HEK293 (cell line): ENCODE data around the gene FKBP5.

ENCODE experiments used
- CTCF ChIA-PET: fragments of 350-600 bp; formaldehyde crosslinking; extraction: SDS; loops from one replicate; lab custom pipeline; 2021; ENCODE audit warnings: antibody characterized with exemption; lab: Yijun Ruan, JAX
- POLR2A ChIA-PET: fragments of 300-600 bp; formaldehyde crosslinking; extraction: SDS; loops from one replicate; lab custom pipeline; 2020; ENCODE audit warnings: antibody characterized with exemption, inconsistent platforms; lab: Yijun Ruan, JAX
- H3K27ac ChIP-seq: fragments of 200-500 bp; sonication (Bioruptor generic); 2 replicates; pipeline ENCODE4 v1.5.1; 2014; ENCODE audit warnings: low read depth, low read length, control low read depth, inconsistent platforms; ENCODE audit errors: extremely low read depth
- H3K36me3 ChIP-seq, 2 experiments: fragments of 200-500 bp in 1 of 2; sonication (Bioruptor generic) in 1 of 2; 1 replicate in 1 of 2; 2 replicates in 1 of 2; pipeline ENCODE4 v1.5.1; 2014 to 2017; ENCODE audit warnings: inconsistent platforms in 2 of 2, low read length in 2 of 2; ENCODE audit not compliant: control insufficient read depth in 2 of 2, insufficient read depth in 1 of 2
- H3K4me1 ChIP-seq: fragments of 200-500 bp; sonication (Bioruptor generic); 2 replicates; pipeline ENCODE4 v1.5.1; 2014; ENCODE audit warnings: mild to moderate bottlenecking, low read length, inconsistent platforms; ENCODE audit not compliant: control insufficient read depth, insufficient read depth
- H3K4me3 ChIP-seq: 2 replicates; pipeline ENCODE4 v1.5.1; 2011; ENCODE audit warnings: low read depth, mild to moderate bottlenecking, control low read depth, low read length, moderate library complexity
- H3K9me3 ChIP-seq: fragments of 200-500 bp; sonication (Bioruptor generic); 2 replicates; pipeline ENCODE4 v1.5.1; 2014; ENCODE audit warnings: low read depth, low read length, inconsistent platforms; ENCODE audit not compliant: control insufficient read depth, insufficient read depth
- AEBP2 ChIP-seq: fragments of 450-650 bp; formaldehyde crosslinking; IDR thresholded peaks from 2 replicates; pipeline ENCODE4 v1.5.1; 2016; ENCODE audit warnings: missing biosample characterization, missing genetic modification characterization, borderline replicate concordance
- GFI1B ChIP-seq: fragments of 450-650 bp; formaldehyde crosslinking; IDR thresholded peaks from 2 replicates; pipeline ENCODE4 v1.5.1; 2016; ENCODE audit warnings: missing biosample characterization, missing genetic modification characterization
- GLI2 ChIP-seq: fragments of 450-650 bp; formaldehyde crosslinking; IDR thresholded peaks from 2 replicates; pipeline ENCODE4; 2017; ENCODE audit warnings: missing biosample characterization, missing genetic modification characterization, low read depth, borderline replicate concordance
- INSM2 ChIP-seq: fragments of 450-650 bp; formaldehyde crosslinking; IDR thresholded peaks from 2 replicates; pipeline ENCODE4 v1.5.1; 2016; ENCODE audit warnings: missing biosample characterization, missing genetic modification characterization
- KLF10 ChIP-seq: fragments of 450-650 bp; IDR thresholded peaks from 2 replicates; pipeline ENCODE4 v1.5.1; 2018; ENCODE audit warnings: missing biosample characterization, mild to moderate bottlenecking, missing genetic modification characterization
- PBX3 ChIP-seq: sonication (generic); formaldehyde crosslinking; IDR thresholded peaks from 2 replicates; pipeline ENCODE4 v1.8.1; 2022; ENCODE audit warnings: mild to moderate bottlenecking, moderate library complexity, missing genetic modification reagents
- REPIN1 ChIP-seq: fragments of 450-650 bp; formaldehyde crosslinking; IDR thresholded peaks from 2 replicates; pipeline ENCODE4 v1.5.1; 2017; ENCODE audit warnings: missing biosample characterization, missing genetic modification characterization, low read depth
- SP7 ChIP-seq: fragments of 450-650 bp; formaldehyde crosslinking; IDR thresholded peaks from 2 replicates; pipeline ENCODE4 v1.5.1; 2016; ENCODE audit warnings: missing biosample characterization, missing genetic modification characterization
- WT1 ChIP-seq: fragments of 450-650 bp; formaldehyde crosslinking; IDR thresholded peaks from 2 replicates; pipeline ENCODE4 v1.5.1; 2016; ENCODE audit warnings: missing biosample characterization, missing genetic modification characterization
- ZEB2 ChIP-seq: fragments of 450-650 bp; formaldehyde crosslinking; IDR thresholded peaks from 2 replicates; pipeline ENCODE4 v1.5.1; 2016; ENCODE audit warnings: missing biosample characterization, missing genetic modification characterization
- ZIC2 ChIP-seq: fragments of 450-650 bp; formaldehyde crosslinking; IDR thresholded peaks from 2 replicates; pipeline ENCODE4 v1.5.1; 2016; ENCODE audit warnings: missing biosample characterization, missing genetic modification characterization
- ZNF146 ChIP-seq: fragments of 450-650 bp; formaldehyde crosslinking; IDR thresholded peaks from 2 replicates; pipeline ENCODE4 v1.5.1; 2016; ENCODE audit warnings: missing biosample characterization, missing genetic modification characterization
- ZNF48 ChIP-seq: fragments of 450-650 bp; formaldehyde crosslinking; IDR thresholded peaks from 2 replicates; pipeline ENCODE4 v1.5.1; 2016; ENCODE audit warnings: missing biosample characterization, missing genetic modification characterization
- ZNF621 ChIP-seq: fragments of 450-650 bp; formaldehyde crosslinking; IDR thresholded peaks from 2 replicates; pipeline ENCODE4 v1.5.1; 2017; ENCODE audit warnings: missing biosample characterization, missing genetic modification characterization
- ZNF629 ChIP-seq: fragments of 450-650 bp; formaldehyde crosslinking; IDR thresholded peaks from 2 replicates; pipeline ENCODE4 v1.5.1; 2017; ENCODE audit warnings: missing biosample characterization, missing genetic modification characterization
- TF ChIP-seq, protein P1 (sequence below): fragments of 450-650 bp; formaldehyde crosslinking; IDR thresholded peaks from 2 replicates; pipeline ENCODE4 v1.5.1; 2016; ENCODE audit warnings: missing biosample characterization, missing genetic modification characterization
- TF ChIP-seq, protein P2 (sequence below): fragments of 450-650 bp; formaldehyde crosslinking; IDR thresholded peaks from 2 replicates; pipeline ENCODE4 v1.5.1; 2016; ENCODE audit warnings: missing biosample characterization, missing genetic modification characterization

Gene FKBP5

GRCh38 chr6:35601331-35602132 lies 87.2 kb downstream of the FKBP5 start (continued):
- no peak for TF ChIP-seq PBX3 (CRISPR knock-in tag)
- TF ChIP-seq AEBP2 (tag by site-specific recombination): no peak
- TF ChIP-seq ZNF48 (tag by site-specific recombination): no peak
- no peak for TF ChIP-seq ZNF621 (tag by site-specific recombination)
- TF ChIP-seq GFI1B: peak; percentile 60; the same call in 1 of the 2 replicates
- no peak; the same call in 1 of the 2 replicates for TF ChIP-seq ZNF146
- TF ChIP-seq KLF10 (tag by site-specific recombination): 0 out of 2 replicates have a peak, but pooled peaks have one; percentile 31
- TF ChIP-seq ZEB2: peak; percentile 59; the same call in 1 of the 2 replicates
- TF ChIP-seq, protein P1, sequence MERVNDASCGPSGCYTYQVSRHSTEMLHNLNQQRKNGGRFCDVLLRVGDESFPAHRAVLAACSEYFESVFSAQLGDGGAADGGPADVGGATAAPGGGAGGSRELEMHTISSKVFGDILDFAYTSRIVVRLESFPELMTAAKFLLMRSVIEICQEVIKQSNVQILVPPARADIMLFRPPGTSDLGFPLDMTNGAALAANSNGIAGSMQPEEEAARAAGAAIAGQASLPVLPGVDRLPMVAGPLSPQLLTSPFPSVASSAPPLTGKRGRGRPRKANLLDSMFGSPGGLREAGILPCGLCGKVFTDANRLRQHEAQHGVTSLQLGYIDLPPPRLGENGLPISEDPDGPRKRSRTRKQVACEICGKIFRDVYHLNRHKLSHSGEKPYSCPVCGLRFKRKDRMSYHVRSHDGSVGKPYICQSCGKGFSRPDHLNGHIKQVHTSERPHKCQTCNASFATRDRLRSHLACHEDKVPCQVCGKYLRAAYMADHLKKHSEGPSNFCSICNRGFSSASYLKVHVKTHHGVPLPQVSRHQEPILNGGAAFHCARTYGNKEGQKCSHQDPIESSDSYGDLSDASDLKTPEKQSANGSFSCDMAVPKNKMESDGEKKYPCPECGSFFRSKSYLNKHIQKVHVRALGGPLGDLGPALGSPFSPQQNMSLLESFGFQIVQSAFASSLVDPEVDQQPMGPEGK (tag by site-specific recombination): no peak
- TF ChIP-seq, protein P2, sequence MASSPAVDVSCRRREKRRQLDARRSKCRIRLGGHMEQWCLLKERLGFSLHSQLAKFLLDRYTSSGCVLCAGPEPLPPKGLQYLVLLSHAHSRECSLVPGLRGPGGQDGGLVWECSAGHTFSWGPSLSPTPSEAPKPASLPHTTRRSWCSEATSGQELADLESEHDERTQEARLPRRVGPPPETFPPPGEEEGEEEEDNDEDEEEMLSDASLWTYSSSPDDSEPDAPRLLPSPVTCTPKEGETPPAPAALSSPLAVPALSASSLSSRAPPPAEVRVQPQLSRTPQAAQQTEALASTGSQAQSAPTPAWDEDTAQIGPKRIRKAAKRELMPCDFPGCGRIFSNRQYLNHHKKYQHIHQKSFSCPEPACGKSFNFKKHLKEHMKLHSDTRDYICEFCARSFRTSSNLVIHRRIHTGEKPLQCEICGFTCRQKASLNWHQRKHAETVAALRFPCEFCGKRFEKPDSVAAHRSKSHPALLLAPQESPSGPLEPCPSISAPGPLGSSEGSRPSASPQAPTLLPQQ: no peak
- peak; percentile 70 for TF ChIP-seq WT1 (tag by site-specific recombination)
- TF ChIP-seq ZIC2 (tag by site-specific recombination): peak; percentile 66
- 0 out of 2 replicates have a peak, but pooled peaks have one; percentile 36 for TF ChIP-seq INSM2 (tag by site-specific recombination)
- TF ChIP-seq GLI2: peak; percentile 36; the same call in 1 of the 2 replicates
- TF ChIP-seq ZNF629 (tag by site-specific recombination): peak; percentile 45; the same call in 1 of the 2 replicates

DNA sequence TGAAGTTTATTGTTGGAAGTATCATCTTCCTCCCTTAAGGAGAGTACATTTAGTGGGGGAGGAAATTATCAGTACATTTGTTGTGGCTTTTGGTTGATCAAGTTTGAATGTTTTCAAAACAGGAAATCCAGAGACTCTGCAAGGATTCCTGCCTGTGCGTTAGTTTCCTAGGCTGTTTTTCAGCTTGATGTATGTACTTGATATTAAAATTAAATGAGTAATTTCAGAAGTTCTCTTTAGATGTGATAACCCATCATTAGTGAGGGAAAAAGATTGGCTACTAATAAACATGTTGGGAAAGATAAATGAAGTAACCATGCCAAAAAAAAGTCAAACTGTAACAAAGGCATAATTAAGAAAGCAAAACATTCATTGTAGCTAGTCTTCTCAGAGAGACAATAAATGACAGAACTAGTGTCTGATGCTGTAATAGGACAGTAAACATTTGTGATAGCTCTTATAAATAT lies 88.0 kb downstream of the FKBP5 start:
- peaks cover 39% of the 10 kb centered on the region for H3K4me1 ChIP-seq
- CTCF ChIA-PET: interaction anchor here (0.6 to 6.4 kb wide), 6 partner anchors 9 to 303 kb away, joined by 3 to 36 read pairs (median 5); partner anchors contain the start of gene ARMC12
- H3K4me3 ChIP-seq: no peak overlapping the region
- H3K27ac ChIP-seq: no peak overlapping the region
- TF ChIP-seq SP7 (tag by site-specific recombination) (peak; percentile 96), REPIN1 (tag by site-specific recombination) (no peak)
- H3K9me3 ChIP-seq: no peaks in the 10 kb centered on the region
- POLR2A ChIA-PET: interaction anchor here (1.2 kb wide), 1 partner anchor 10 kb away, joined by 4 read pairs; no protein-coding TSS in a partner anchor
- peaks cover 0 to 3% of the 10 kb centered on the region in 2 experiments; a peak in 1 of 3 replicates for H3K36me3 ChIP-seq
